HepG2 (cell line): Measurements from ENCODE around the gene B4GALT3. TPM values are rescaled to one million over a fixed set of nuclear protein-coding genes. Genes with fewer than 3 reads are reported as not detected.
A peak's percentile ranks its signal among the peaks of the same experiment; 100 is the strongest.

Experiments used
- ARID2 ChIP-seq: sonication (generic); formaldehyde crosslinking; IDR thresholded peaks from 2 replicates; pipeline ENCODE4 v1.8.1; 2022; ENCODE audit warnings: mild to moderate bottlenecking, missing genetic modification reagents, borderline replicate concordance
- ASH2L ChIP-seq: fragments of 300-600, 200-600 bp; sonication (generic); IDR thresholded peaks from 2 replicates; pipeline ENCODE4 v1.7.0; 2017; ENCODE audit warnings: low read depth, mild to moderate bottlenecking, moderate library complexity, mixed read lengths, low read length; ENCODE audit not compliant: insufficient read length
- BORCS8-MEF2B ChIP-seq: sonication (generic); formaldehyde crosslinking; IDR thresholded peaks from 2 replicates; pipeline ENCODE4 v1.8.0; 2022; ENCODE audit warnings: mild to moderate bottlenecking, missing genetic modification reagents
- CCAR2 ChIP-seq: fragments of 200-400 bp; formaldehyde crosslinking; optimal IDR thresholded peaks from 2 replicates; pipeline ENCODE3; 2018; ENCODE audit warnings: low read depth, mild to moderate bottlenecking, low read length, moderate library complexity
- CHCHD3 ChIP-seq: sonication (generic); formaldehyde crosslinking; IDR thresholded peaks from 2 replicates; pipeline ENCODE4 v1.8.0; 2022; ENCODE audit warnings: mild to moderate bottlenecking, missing genetic modification reagents, moderate library complexity
- DDIT3 ChIP-seq: sonication (generic); formaldehyde crosslinking; IDR thresholded peaks from 2 replicates; pipeline ENCODE4 v1.4.0; 2020; ENCODE audit warnings: mild to moderate bottlenecking, missing genetic modification reagents
- IRF1 ChIP-seq: sonication (generic); formaldehyde crosslinking; IDR thresholded peaks from 2 replicates; pipeline ENCODE4 v1.4.0; 2020; ENCODE audit warnings: low read depth, mild to moderate bottlenecking, missing genetic modification reagents
- JDP2 ChIP-seq: sonication (generic); formaldehyde crosslinking; IDR thresholded peaks from 2 replicates; pipeline ENCODE4 v1.8.1; 2022; ENCODE audit warnings: missing genetic modification reagents, borderline replicate concordance
- MLLT10 ChIP-seq: sonication (generic); formaldehyde crosslinking; IDR thresholded peaks from 2 replicates; pipeline ENCODE4 v1.4.0; 2020; ENCODE audit warnings: missing genetic modification reagents
- NFKBIZ ChIP-seq: IDR thresholded peaks from 2 replicates; pipeline ENCODE4 v1.6.1; 2018; ENCODE audit warnings: missing genetic modification reagents, missing compliant biosample characterization
- PCBP2 ChIP-seq: fragments of 200-400 bp; formaldehyde crosslinking; optimal IDR thresholded peaks from 2 replicates; pipeline ENCODE3; 2018; ENCODE audit warnings: low read length, low read depth; ENCODE audit not compliant: poor library complexity, severe bottlenecking
- SMYD3 ChIP-seq: sonication (generic); formaldehyde crosslinking; IDR thresholded peaks from 2 replicates; pipeline ENCODE4 v1.8.1; 2023; ENCODE audit warnings: mild to moderate bottlenecking, missing genetic modification reagents
- TBX2 ChIP-seq: sonication (generic); formaldehyde crosslinking; IDR thresholded peaks from 2 replicates; pipeline ENCODE4 v1.5.0; 2020; ENCODE audit warnings: missing genetic modification reagents, mild to moderate bottlenecking, borderline replicate concordance
- YEATS4 ChIP-seq: sonication (generic); formaldehyde crosslinking; IDR thresholded peaks from 2 replicates; pipeline ENCODE4 v1.4.0; 2020; ENCODE audit warnings: missing genetic modification reagents, borderline replicate concordance
- ZNF263 ChIP-seq: sonication (generic); formaldehyde crosslinking; IDR thresholded peaks from 2 replicates; pipeline ENCODE4 v1.4.0; 2020; ENCODE audit warnings: missing genetic modification reagents
- ZNF547 ChIP-seq: sonication (generic); formaldehyde crosslinking; IDR thresholded peaks from 2 replicates; pipeline ENCODE4 v1.5.1; 2020; ENCODE audit warnings: mild to moderate bottlenecking, missing genetic modification reagents
- ZNF615 ChIP-seq: sonication (generic); formaldehyde crosslinking; IDR thresholded peaks from 2 replicates; pipeline ENCODE4 v1.5.0; 2020; ENCODE audit warnings: mild to moderate bottlenecking, missing genetic modification reagents, borderline replicate concordance
- ZNF839 ChIP-seq: sonication (generic); formaldehyde crosslinking; IDR thresholded peaks from 2 replicates; pipeline ENCODE4 v1.4.0; 2020; ENCODE audit warnings: missing genetic modification reagents, mild to moderate bottlenecking, borderline replicate concordance
- polyA plus RNA-seq, 8 experiments: library from polyadenylated mRNA; depleted of rRNA in 3 of 8; stranded (reverse) in 7 of 8; unstranded in 1 of 8; fragments of >200 nt; fragmentation: Illumina TruSeq in 4 of 8; extraction: Trizol in 4 of 8; gene quantifications; 2 replicates each; pipeline versions ENCODE4 v1.2.1 to v1.2.3, GENCODE V29; 2011 to 2016; ENCODE audit warnings: low read depth in 4 of 8, missing spikeins in 1 of 8, mixed read lengths in 1 of 8; ENCODE audit not compliant: insufficient read depth in 1 of 8
- total RNA-seq, 5 experiments: library from RNA; depleted of rRNA; stranded (reverse); fragments of >200 nt; fragmentation: Illumina TruSeq; extraction: Trizol; gene quantifications; 2 replicates each; pipeline ENCODE4 v1.2.3, GENCODE V29; 2016; ENCODE audit warnings: low read depth in 1 of 5
- TF ChIP-seq, protein P1 (sequence below): sonication (generic); formaldehyde crosslinking; IDR thresholded peaks from 2 replicates; pipeline ENCODE4 v1.4.0; 2020; ENCODE audit warnings: missing genetic modification reagents, borderline replicate concordance
- TF ChIP-seq, protein P2 (sequence below): sonication (generic); formaldehyde crosslinking; conservative IDR thresholded peaks from 2 replicates; pipeline ENCODE4 v1.5.0; 2020; ENCODE audit warnings: missing genetic modification reagents
- TF ChIP-seq, protein P3 (sequence below): sonication (generic); formaldehyde crosslinking; IDR thresholded peaks from 2 replicates; pipeline ENCODE4 v1.4.0; 2020; ENCODE audit warnings: mild to moderate bottlenecking, low read depth, missing genetic modification reagents

B4GALT3 gene
- total and polyA plus RNA-seq, 2 of the 13 experiments (the other 11 are each of a cell fraction or from before 2014, with no cell fraction given) = 35.6 to 40.4 TPM

DNA sequence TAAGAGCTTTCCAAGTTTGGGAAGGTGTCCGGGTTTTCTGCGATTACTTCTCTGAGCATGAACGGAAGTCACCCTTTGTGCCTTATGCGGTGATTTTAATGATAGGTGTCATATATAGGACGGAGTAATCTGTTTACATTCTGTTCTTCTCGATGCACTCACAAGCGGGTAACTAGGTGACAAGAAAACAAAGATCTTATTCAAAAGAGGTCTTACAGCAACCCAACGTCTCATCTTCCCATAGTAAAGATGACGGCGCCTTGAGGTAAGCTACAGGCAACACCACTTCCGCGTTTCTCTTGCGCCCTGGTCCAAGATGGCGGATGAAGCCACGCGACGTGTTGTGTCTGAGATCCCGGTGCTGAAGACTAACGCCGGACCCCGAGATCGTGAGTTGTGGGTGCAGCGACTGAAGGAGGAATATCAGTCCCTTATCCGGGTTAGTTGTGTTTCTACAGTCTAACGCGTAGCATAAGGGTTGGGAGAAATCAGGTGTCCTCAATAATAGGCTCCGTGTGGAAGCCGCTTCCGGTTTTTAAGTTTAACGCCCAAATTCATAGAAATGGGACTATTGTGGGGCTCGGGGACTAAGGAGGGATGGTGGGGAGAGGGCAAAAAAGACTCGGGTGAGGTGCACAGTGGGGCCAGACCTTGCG is 23.5 kb downstream of the B4GALT3 start, which contains the start of gene UFC1 (continued):
- TF ChIP-seq, protein P1, sequence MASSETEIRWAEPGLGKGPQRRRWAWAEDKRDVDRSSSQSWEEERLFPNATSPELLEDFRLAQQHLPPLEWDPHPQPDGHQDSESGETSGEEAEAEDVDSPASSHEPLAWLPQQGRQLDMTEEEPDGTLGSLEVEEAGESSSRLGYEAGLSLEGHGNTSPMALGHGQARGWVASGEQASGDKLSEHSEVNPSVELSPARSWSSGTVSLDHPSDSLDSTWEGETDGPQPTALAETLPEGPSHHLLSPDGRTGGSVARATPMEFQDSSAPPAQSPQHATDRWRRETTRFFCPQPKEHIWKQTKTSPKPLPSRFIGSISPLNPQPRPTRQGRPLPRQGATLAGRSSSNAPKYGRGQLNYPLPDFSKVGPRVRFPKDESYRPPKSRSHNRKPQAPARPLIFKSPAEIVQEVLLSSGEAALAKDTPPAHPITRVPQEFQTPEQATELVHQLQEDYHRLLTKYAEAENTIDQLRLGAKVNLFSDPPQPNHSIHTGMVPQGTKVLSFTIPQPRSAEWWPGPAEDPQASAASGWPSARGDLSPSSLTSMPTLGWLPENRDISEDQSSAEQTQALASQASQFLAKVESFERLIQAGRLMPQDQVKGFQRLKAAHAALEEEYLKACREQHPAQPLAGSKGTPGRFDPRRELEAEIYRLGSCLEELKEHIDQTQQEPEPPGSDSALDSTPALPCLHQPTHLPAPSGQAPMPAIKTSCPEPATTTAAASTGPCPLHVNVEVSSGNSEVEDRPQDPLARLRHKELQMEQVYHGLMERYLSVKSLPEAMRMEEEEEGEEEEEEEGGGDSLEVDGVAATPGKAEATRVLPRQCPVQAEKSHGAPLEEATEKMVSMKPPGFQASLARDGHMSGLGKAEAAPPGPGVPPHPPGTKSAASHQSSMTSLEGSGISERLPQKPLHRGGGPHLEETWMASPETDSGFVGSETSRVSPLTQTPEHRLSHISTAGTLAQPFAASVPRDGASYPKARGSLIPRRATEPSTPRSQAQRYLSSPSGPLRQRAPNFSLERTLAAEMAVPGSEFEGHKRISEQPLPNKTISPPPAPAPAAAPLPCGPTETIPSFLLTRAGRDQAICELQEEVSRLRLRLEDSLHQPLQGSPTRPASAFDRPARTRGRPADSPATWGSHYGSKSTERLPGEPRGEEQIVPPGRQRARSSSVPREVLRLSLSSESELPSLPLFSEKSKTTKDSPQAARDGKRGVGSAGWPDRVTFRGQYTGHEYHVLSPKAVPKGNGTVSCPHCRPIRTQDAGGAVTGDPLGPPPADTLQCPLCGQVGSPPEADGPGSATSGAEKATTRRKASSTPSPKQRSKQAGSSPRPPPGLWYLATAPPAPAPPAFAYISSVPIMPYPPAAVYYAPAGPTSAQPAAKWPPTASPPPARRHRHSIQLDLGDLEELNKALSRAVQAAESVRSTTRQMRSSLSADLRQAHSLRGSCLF (CRISPR knock-in tag) = no peak
- TF ChIP-seq PCBP2 (no peak), JDP2 (peak; percentile 32; the same call in 1 of the 2 replicates), ARID2 (CRISPR knock-in tag) (no peak), ZNF547 (CRISPR knock-in tag) (no peak), ASH2L (peak; percentile 90), BORCS8-MEF2B (CRISPR knock-in tag) (peak; percentile 74; the same call in 1 of the 2 replicates), ZNF263 (CRISPR knock-in tag) (no peak), IRF1 (no peak), TBX2 (CRISPR knock-in tag) (peak; percentile 62; the same call in 1 of the 2 replicates), MLLT10 (CRISPR knock-in tag) (no peak), SMYD3 (CRISPR knock-in tag) (peak; percentile 37; the same call in 1 of the 2 replicates), CHCHD3 (no peak), NFKBIZ (CRISPR knock-in tag) (peak; percentile 40; the same call in 1 of the 2 replicates), YEATS4 (CRISPR knock-in tag) (peak; percentile 94), ZNF615 (CRISPR knock-in tag) (peak; percentile 41; the same call in 1 of the 2 replicates), DDIT3 (CRISPR knock-in tag) (no peak), CCAR2 (no peak), ZNF839 (CRISPR knock-in tag) (0 out of 2 replicates have a peak, but pooled peaks have one; percentile 6)
- TF ChIP-seq, protein P2, sequence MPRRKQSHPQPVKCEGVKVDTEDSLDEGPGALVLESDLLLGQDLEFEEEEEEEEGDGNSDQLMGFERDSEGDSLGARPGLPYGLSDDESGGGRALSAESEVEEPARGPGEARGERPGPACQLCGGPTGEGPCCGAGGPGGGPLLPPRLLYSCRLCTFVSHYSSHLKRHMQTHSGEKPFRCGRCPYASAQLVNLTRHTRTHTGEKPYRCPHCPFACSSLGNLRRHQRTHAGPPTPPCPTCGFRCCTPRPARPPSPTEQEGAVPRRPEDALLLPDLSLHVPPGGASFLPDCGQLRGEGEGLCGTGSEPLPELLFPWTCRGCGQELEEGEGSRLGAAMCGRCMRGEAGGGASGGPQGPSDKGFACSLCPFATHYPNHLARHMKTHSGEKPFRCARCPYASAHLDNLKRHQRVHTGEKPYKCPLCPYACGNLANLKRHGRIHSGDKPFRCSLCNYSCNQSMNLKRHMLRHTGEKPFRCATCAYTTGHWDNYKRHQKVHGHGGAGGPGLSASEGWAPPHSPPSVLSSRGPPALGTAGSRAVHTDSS (CRISPR knock-in tag) = no peak
- TF ChIP-seq, protein P3, sequence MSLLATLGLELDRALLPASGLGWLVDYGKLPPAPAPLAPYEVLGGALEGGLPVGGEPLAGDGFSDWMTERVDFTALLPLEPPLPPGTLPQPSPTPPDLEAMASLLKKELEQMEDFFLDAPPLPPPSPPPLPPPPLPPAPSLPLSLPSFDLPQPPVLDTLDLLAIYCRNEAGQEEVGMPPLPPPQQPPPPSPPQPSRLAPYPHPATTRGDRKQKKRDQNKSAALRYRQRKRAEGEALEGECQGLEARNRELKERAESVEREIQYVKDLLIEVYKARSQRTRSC (CRISPR knock-in tag) = 0 out of 2 replicates have a peak, but pooled peaks have one; percentile 23
